GM12865 (cell line): ENCODE data around the gene CST7.

Experiments used
- DNase-seq: peaks from one replicate; pipeline ENCODE4 v3.0.0; 2010; ENCODE audit warnings: low read depth
- H3K4me3 ChIP-seq: 2 replicates; pipeline ENCODE4 v1.5.1; 2011; ENCODE audit warnings: mild to moderate bottlenecking, low read depth, low read length, control low read depth
- CTCF ChIP-seq: IDR thresholded peaks from 2 replicates; pipeline ENCODE4 v1.5.1; 2011; ENCODE audit warnings: low read length, control low read depth, low read depth, inconsistent platforms; ENCODE audit not compliant: insufficient read depth; ENCODE audit errors: missing control alignments

CST7 gene

GRCh38 chr20:24958506-24959385 lies 9.7 kb downstream of the CST7 start:
- H3K4me3 ChIP-seq, result no peak overlapping the region
- TF ChIP-seq CTCF, result no peak
- no peak for DNase-seq

GRCh38 chr20:24959591-24960301 lies 10.7 kb downstream of the CST7 start:
- no peak for TF ChIP-seq CTCF
- no peak for DNase-seq
- no peak overlapping the region for H3K4me3 ChIP-seq

GRCh38 chr20:24960302-24960801 lies 11.3 kb downstream of the CST7 start:
- DNase-seq, result no peak
- TF ChIP-seq CTCF, result no peak

GRCh38 chr20:24960861-24961260 lies 11.8 kb downstream of the CST7 start:
- no peak for TF ChIP-seq CTCF
- no peak overlapping the region for H3K4me3 ChIP-seq
- DNase-seq, result no peak

More at GRCh38 chr20:24960302-24960801, 11.3 kb downstream of the CST7 start:
- H3K4me3 ChIP-seq, result no peak overlapping the region

- no peak for TF ChIP-seq CTCF
- H3K4me3 ChIP-seq, result no peak overlapping the region
- no peak for DNase-seq
Observed at GRCh38 chr20:24961384-24962181, 12.5 kb downstream of the CST7 start.

- no peak for TF ChIP-seq CTCF
- no peak for DNase-seq
- H3K4me3 ChIP-seq, result no peak overlapping the region
Observed at GRCh38 chr20:24962182-24962492, 13.1 kb downstream of the CST7 start.
